B cell (primary cell): ENCODE results near the gene GPR150. TPM values are rescaled to one million over a fixed set of nuclear protein-coding genes. Genes with fewer than 3 reads are reported as not detected.

Experiments used
- ATAC-seq: fragments of 200-7000 bp; cut with Tn5 transposase; one replicate; pipeline ENCODE4 v1.10.0; 2021; ENCODE audit warnings: low read depth, mild to moderate bottlenecking, moderate number of reproducible peaks, moderate library complexity
- CTCF ChIA-PET: fragments of 350-600 bp; sonication (Branson Sonifier 250); formaldehyde crosslinking; loops from one replicate; lab custom pipeline; 2021; ENCODE audit warnings: antibody characterized with exemption, inconsistent platforms; lab: Charles Lee
- POLR2A ChIA-PET: fragments of 350-600 bp; sonication (Branson Sonifier 250); formaldehyde crosslinking; loops from one replicate; lab custom pipeline; 2021; ENCODE audit warnings: antibody characterized with exemption; lab: Charles Lee
- DNase-seq: peaks from one replicate; pipeline ENCODE4 v3.0.0; 2013
- H2AFZ ChIP-seq: 2 replicates; pipeline ENCODE4 v1.6.1; 2012; ENCODE audit warnings: mild to moderate bottlenecking, low read depth, low read length; ENCODE audit not compliant: insufficient read depth, poor library complexity, severe bottlenecking
- H3K27ac ChIP-seq, 2 donors: 1 replicate in 1 of 2; 2 replicates in 1 of 2; pipeline ENCODE4 v1.5.1; 2012 to 2013; ENCODE audit warnings: low read length in 2 of 2, mild to moderate bottlenecking in 2 of 2, moderate library complexity in 1 of 2
- H3K27me3 ChIP-seq, 4 experiments: fragments of 200-600 bp in 1 of 4; sonication (generic) in 1 of 4; replicated peaks in 1 of 4; 1 replicate in 2 of 4; 2 replicates in 2 of 4; pipeline versions ENCODE4 v1.6.1 to v1.7.0; 2013 to 2016; ENCODE audit warnings: low read length in 3 of 4, mild to moderate bottlenecking in 2 of 4, mixed read lengths in 1 of 4, moderate library complexity in 1 of 4; ENCODE audit not compliant: insufficient read depth in 4 of 4, control insufficient read depth in 3 of 4; ENCODE audit errors: control extremely low read depth in 1 of 4
- H3K36me3 ChIP-seq, 2 experiments: replicated peaks in 1 of 2; 1 replicate in 1 of 2; 2 replicates in 1 of 2; pipeline versions ENCODE4 v1.6.1 to v1.7.1; 2013; ENCODE audit warnings: low read length in 1 of 2; ENCODE audit not compliant: insufficient read depth in 2 of 2, control insufficient read depth in 1 of 2; ENCODE audit errors: control extremely low read depth in 1 of 2, extremely low read depth in 1 of 2
- H3K4me1 ChIP-seq, 2 donors: fragments of 200-600 bp in 1 of 2; sonication (generic) in 1 of 2; 1 replicate in 1 of 2; 2 replicates in 1 of 2; pipeline versions ENCODE4 v1.5.1 to v1.6.1; 2013 to 2017; ENCODE audit warnings: low read length in 2 of 2; ENCODE audit not compliant: control insufficient read depth in 2 of 2, insufficient read depth in 2 of 2
- H3K4me2 ChIP-seq: replicated peaks from 2 replicates; pipeline ENCODE3; 2012; ENCODE audit warnings: mild to moderate bottlenecking, low read depth, low read length; ENCODE audit not compliant: poor library complexity, severe bottlenecking
- H3K4me3 ChIP-seq, 5 experiments: fragments of 200-600 bp in 1 of 5; sonication (generic) in 1 of 5; 1 replicate in 3 of 5; 2 replicates in 2 of 5; pipeline versions ENCODE4 v1.5.1 to v1.7.0; 2011 to 2016; ENCODE audit warnings: low read length in 4 of 5, mild to moderate bottlenecking in 4 of 5, low read depth in 2 of 5, control low read depth in 1 of 5, moderate library complexity in 1 of 5; ENCODE audit not compliant: insufficient read depth in 1 of 5; ENCODE audit errors: control extremely low read depth in 1 of 5, extremely low read depth in 1 of 5
- H3K79me2 ChIP-seq: fragments of 200-600 bp; sonication (generic); one replicate; pipeline ENCODE4 v1.6.0; 2016; ENCODE audit warnings: low read length; ENCODE audit not compliant: control insufficient read depth, insufficient read depth
- H3K9ac ChIP-seq: fragments of 200-600 bp; sonication (generic); 2 replicates; pipeline ENCODE4 v1.6.1; 2017; ENCODE audit warnings: mild to moderate bottlenecking, low read length, moderate library complexity
- H3K9me3 ChIP-seq, 3 donors: one replicate each; pipeline versions ENCODE4 v1.6.1 to v1.7.1; 2013; ENCODE audit warnings: low read length in 2 of 3; ENCODE audit not compliant: control insufficient read depth in 2 of 3, insufficient read depth in 1 of 3; ENCODE audit errors: control extremely low read depth in 1 of 3
- H4K20me1 ChIP-seq: 2 replicates; pipeline ENCODE4 v1.6.0; 2012; ENCODE audit warnings: mild to moderate bottlenecking, low read length; ENCODE audit not compliant: insufficient read depth, control insufficient read depth, poor library complexity, severe bottlenecking
- H3K27ac Mint-ChIP-seq: one replicate; pipeline ENCODE4 v1.8.0; 2021; ENCODE audit warnings: mixed read lengths
- H3K27me3 Mint-ChIP-seq: one replicate; pipeline ENCODE4 v1.8.0; 2021; ENCODE audit warnings: mixed read lengths
- H3K4me1 Mint-ChIP-seq: one replicate; pipeline ENCODE4 v1.8.0; 2021; ENCODE audit warnings: mixed read lengths
- H3K4me3 Mint-ChIP-seq: one replicate; pipeline ENCODE4 v1.8.0; 2021; ENCODE audit warnings: mixed read lengths
- H3K9me3 Mint-ChIP-seq: one replicate; pipeline ENCODE4 v1.8.0; 2022; ENCODE audit warnings: mixed read lengths; ENCODE audit not compliant: insufficient read depth
- EZH2 ChIP-seq: IDR thresholded peaks from 2 replicates; pipeline ENCODE4 v1.6.1; 2012; ENCODE audit warnings: borderline replicate concordance, low read depth, mild to moderate bottlenecking, moderate library complexity, low read length; ENCODE audit not compliant: insufficient read depth, poor library complexity, severe bottlenecking
- WGBS: methylation state at CpG from one replicate; pipeline ENCODE4 v1.1.5; 2013; ENCODE audit warnings: missing lambda C conversion rate; ENCODE audit not compliant: insufficient coverage; 5-methylcytosine and 5-hydroxymethylcytosine counted together
- intact Hi-C: fragments of 100-400 bp; cut with micrococcal nuclease; formaldehyde crosslinking; loops from one replicate; pipeline ENCODE4 v1.10.0; 2022
- polyA plus RNA-seq: library from polyadenylated mRNA; depleted of rRNA; stranded (reverse); fragments of >200 nt; gene quantifications from 2 replicates; pipeline ENCODE4 v1.2.3, GENCODE V29; 2012
- total RNA-seq, 2 donors: library from RNA; stranded (reverse); fragments of 120-200 nt in 1 of 2; gene quantifications; 1 replicate in 1 of 2; 2 replicates in 1 of 2; pipeline versions ENCODE4 v1.2.3 to v1.2.4, GENCODE V29; 2013 to 2022
- TF ChIP-seq, protein P1 (sequence below): fragments of 200-600 bp; IDR thresholded peaks from one replicate; pipeline ENCODE4 v1.8.0; 2022; ENCODE audit warnings: antibody characterized with exemption, mild to moderate bottlenecking

The GPR150 gene
- total and polyA plus RNA-seq, 2 donors (not counting 1 experiment from before 2014, with no cell fraction given): 0.27 to 0.86 TPM

GRCh38 chr5:95669540-95669939 lies 49.7 kb downstream of the GPR150 start:
- intact Hi-C loops: no loop called here
- H3K4me1 ChIP-seq: no peaks in the 10 kb centered on the region
- ATAC-seq (no peak), DNase-seq (no peak)
- no peaks in the 10 kb centered on the region for H3K27me3 ChIP-seq
- Mint-ChIP-seq H3K27ac (no peak overlapping the region), H3K9me3 (no peaks in the 10 kb centered on the region), H3K4me3 (no peak overlapping the region), H3K27me3 (no peaks in the 10 kb centered on the region), H3K4me1 (no peaks in the 10 kb centered on the region)
- no peaks in the 10 kb centered on the region for H3K79me2 ChIP-seq
- H3K27ac ChIP-seq: no peak overlapping the region
- H3K36me3 ChIP-seq: no peaks in the 10 kb centered on the region
- ChIA-PET POLR2A (no interaction called here), CTCF (interaction anchor here (1.0 to 1.2 kb wide), 2 partner anchors 112 to 178 kb away, joined by 3 read pairs; no protein-coding TSS in a partner anchor)
- no peak overlapping the region for H3K4me2 ChIP-seq
- no peaks in the 10 kb centered on the region for H3K9me3 ChIP-seq
- H3K9ac ChIP-seq: no peak overlapping the region
- no peaks in the 10 kb centered on the region for H4K20me1 ChIP-seq
- WGBS: 89% methylated on average over 3 of the region's 4 CpGs
- TF ChIP-seq EZH2: no peak
- TF ChIP-seq, protein P1, sequence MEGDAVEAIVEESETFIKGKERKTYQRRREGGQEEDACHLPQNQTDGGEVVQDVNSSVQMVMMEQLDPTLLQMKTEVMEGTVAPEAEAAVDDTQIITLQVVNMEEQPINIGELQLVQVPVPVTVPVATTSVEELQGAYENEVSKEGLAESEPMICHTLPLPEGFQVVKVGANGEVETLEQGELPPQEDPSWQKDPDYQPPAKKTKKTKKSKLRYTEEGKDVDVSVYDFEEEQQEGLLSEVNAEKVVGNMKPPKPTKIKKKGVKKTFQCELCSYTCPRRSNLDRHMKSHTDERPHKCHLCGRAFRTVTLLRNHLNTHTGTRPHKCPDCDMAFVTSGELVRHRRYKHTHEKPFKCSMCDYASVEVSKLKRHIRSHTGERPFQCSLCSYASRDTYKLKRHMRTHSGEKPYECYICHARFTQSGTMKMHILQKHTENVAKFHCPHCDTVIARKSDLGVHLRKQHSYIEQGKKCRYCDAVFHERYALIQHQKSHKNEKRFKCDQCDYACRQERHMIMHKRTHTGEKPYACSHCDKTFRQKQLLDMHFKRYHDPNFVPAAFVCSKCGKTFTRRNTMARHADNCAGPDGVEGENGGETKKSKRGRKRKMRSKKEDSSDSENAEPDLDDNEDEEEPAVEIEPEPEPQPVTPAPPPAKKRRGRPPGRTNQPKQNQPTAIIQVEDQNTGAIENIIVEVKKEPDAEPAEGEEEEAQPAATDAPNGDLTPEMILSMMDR: no peak
- no peak overlapping the region for H2AFZ ChIP-seq
- H3K4me3 ChIP-seq: no peak overlapping the region

DNA sequence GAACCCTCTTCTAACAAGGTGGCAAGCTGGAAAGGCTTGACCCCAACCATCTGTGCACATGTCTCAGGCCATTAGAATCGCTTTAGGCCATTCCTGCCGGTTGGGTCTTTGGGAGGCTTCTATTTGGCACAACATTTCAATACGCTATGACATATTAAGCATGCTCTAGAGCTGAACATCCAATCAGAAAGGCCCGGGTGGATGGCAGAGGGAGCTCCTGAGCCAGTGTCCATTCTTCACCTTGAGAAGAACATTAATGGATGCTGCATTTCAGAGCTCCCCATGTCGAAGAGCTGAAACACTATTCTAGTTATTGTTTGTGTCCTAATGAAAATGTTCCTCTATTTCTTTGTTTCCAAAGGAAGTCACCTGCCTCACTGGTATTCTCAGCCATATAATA lies 50.1 kb downstream of the GPR150 start:
- H3K36me3 ChIP-seq: no peaks in the 10 kb centered on the region
- no peaks in the 10 kb centered on the region for H3K4me1 ChIP-seq
- H3K27ac ChIP-seq: no peak overlapping the region
- WGBS: 96% methylated on average over 4 of the region's 5 CpGs
- no peaks in the 10 kb centered on the region for H4K20me1 ChIP-seq
- ATAC-seq: no peak
- no peak overlapping the region for H3K9ac ChIP-seq
- CTCF ChIA-PET: interaction anchor here (1.0 to 1.2 kb wide), 3 partner anchors 111 to 189 kb away, joined by 3 read pairs; no protein-coding TSS in a partner anchor
- no peak overlapping the region for H3K4me3 ChIP-seq
- H2AFZ ChIP-seq: no peak overlapping the region
- H3K4me1 Mint-ChIP-seq: no peaks in the 10 kb centered on the region
- DNase-seq: no peak
- no peak overlapping the region for H3K4me3 Mint-ChIP-seq
- no peaks in the 10 kb centered on the region for H3K27me3 ChIP-seq
- H3K79me2 ChIP-seq: no peaks in the 10 kb centered on the region
- POLR2A ChIA-PET: no interaction called here
- TF ChIP-seq, protein P1: no peak
- TF ChIP-seq EZH2: no peak
- no peaks in the 10 kb centered on the region for H3K9me3 Mint-ChIP-seq
- no peaks in the 10 kb centered on the region for H3K27me3 Mint-ChIP-seq
- intact Hi-C loops: no loop called here
- no peak overlapping the region for H3K4me2 ChIP-seq
- H3K27ac Mint-ChIP-seq: no peak overlapping the region
- H3K9me3 ChIP-seq: no peaks in the 10 kb centered on the region
